ENCODE measurements around the gene PREX1. TPM values are rescaled to one million over a fixed set of nuclear protein-coding genes. Genes with fewer than 3 reads are reported as not detected.
"Not testable (repeated sequence)": the region's sequence is repeated elsewhere in the genome, so short reads cannot be mapped to it uniquely, and the experiment has no call there.

PREX1 gene
- total RNA-seq, 1 experiment from 2014 or later: 20.0 TPM

- in situ Hi-C loops (cut with HindIII; ENCODE audit: low pct_unique_long_range_greater_than_20kb, low sequenced_read_pairs): no loop called here
- intact Hi-C loops (cut with micrococcal nuclease; ENCODE audit: unreplicated experiment): no loop called here
- H3K9me3 ChIP-seq (ENCODE audit: control insufficient read depth, insufficient read depth, low read depth, low read length): no peaks in the 10 kb centered on the region
- DNase-seq (ENCODE audit: low read depth, low spot score): no peak
- ChIA-PET POLR2A (no interaction called here), CTCF (no interaction called here)
- H3K4me3 ChIP-seq (ENCODE audit: low read depth in 2 of 2, low read length in 2 of 2): no peak overlapping the region
- H3K4me1 ChIP-seq (ENCODE audit: control insufficient read depth, insufficient read depth, low read length): peaks cover 11% of the 10 kb centered on the region
- H3K27ac ChIP-seq (ENCODE audit: low read length): no peak overlapping the region
- no peak for ATAC-seq
- no peaks in the 10 kb centered on the region for H3K36me3 ChIP-seq (ENCODE audit: control insufficient read depth, insufficient read depth, low read length)
- no TSS peak for BruUV-seq (replicated peaks)
- TF ChIP-seq SIN3A (IDR thresholded peaks at IDR 0.05; ENCODE audit: borderline replicate concordance, insufficient read depth, low read depth, low read length) (no peak), TCF7L2 (IDR thresholded peaks at IDR 0.05; ENCODE audit: low read depth, low read length) (no peak), POLR2AphosphoS5 (IDR thresholded peaks at IDR 0.05; ENCODE audit: low read depth, low read length) (no peak), REST (IDR thresholded peaks at IDR 0.05; ENCODE audit: insufficient read depth in 1 of 2, low read depth in 2 of 2, low read length in 1 of 2) (no peak), CTCF (IDR thresholded peaks at IDR 0.05) (no peak)
- H3K27me3 ChIP-seq (ENCODE audit: control insufficient read depth, insufficient read depth, low read length): no peaks in the 10 kb centered on the region
These were observed 69.5 kb downstream of the PREX1 start for GRCh38 chr20:48758206-48758820.

GRCh38 chr20:48756774-48757173, 71.0 kb downstream of the PREX1 start:
- BruUV-seq (replicated peaks); ATAC-seq: not testable (repeated sequence)

GRCh38 chr20:48754292-48754691, 73.5 kb downstream of the PREX1 start:
- H3K36me3 ChIP-seq (ENCODE audit: control insufficient read depth, insufficient read depth, low read length): no peaks in the 10 kb centered on the region
- H3K9me3 ChIP-seq (ENCODE audit: control insufficient read depth, insufficient read depth, low read depth, low read length): no peaks in the 10 kb centered on the region
- H3K27ac ChIP-seq (ENCODE audit: low read length): no peak overlapping the region
- H3K4me3 ChIP-seq (ENCODE audit: low read depth in 2 of 2, low read length in 2 of 2): no peak overlapping the region
- H3K4me1 ChIP-seq (ENCODE audit: control insufficient read depth, insufficient read depth, low read length): peaks cover 7% of the 10 kb centered on the region
- TF ChIP-seq SIN3A (IDR thresholded peaks at IDR 0.05; ENCODE audit: borderline replicate concordance, insufficient read depth, low read depth, low read length) (no peak), CTCF (IDR thresholded peaks at IDR 0.05) (no peak), POLR2AphosphoS5 (IDR thresholded peaks at IDR 0.05; ENCODE audit: low read depth, low read length) (no peak), REST (IDR thresholded peaks at IDR 0.05; ENCODE audit: insufficient read depth in 1 of 2, low read depth in 2 of 2, low read length in 1 of 2) (no peak), TCF7L2 (IDR thresholded peaks at IDR 0.05; ENCODE audit: low read depth, low read length) (no peak)
- in situ Hi-C loops (cut with HindIII; ENCODE audit: low pct_unique_long_range_greater_than_20kb, low sequenced_read_pairs): no loop called here
- no peak for DNase-seq (ENCODE audit: low read depth, low spot score)
- intact Hi-C loops (cut with micrococcal nuclease; ENCODE audit: unreplicated experiment): no loop called here
- POLR2A ChIA-PET: no interaction called here
- no TSS peak for BruUV-seq (replicated peaks)
- ATAC-seq: no peak
- CTCF ChIA-PET: no interaction called here
- H3K27me3 ChIP-seq (ENCODE audit: control insufficient read depth, insufficient read depth, low read length): no peaks in the 10 kb centered on the region

More at GRCh38 chr20:48756774-48757173, 71.0 kb downstream of the PREX1 start:
- H3K9me3 ChIP-seq (ENCODE audit: control insufficient read depth, insufficient read depth, low read depth, low read length); intact Hi-C loops (cut with micrococcal nuclease; ENCODE audit: unreplicated experiment); H3K27ac ChIP-seq (ENCODE audit: low read length); CTCF ChIA-PET; POLR2A ChIA-PET; H3K4me3 ChIP-seq (ENCODE audit: low read depth in 2 of 2, low read length in 2 of 2); H3K36me3 ChIP-seq (ENCODE audit: control insufficient read depth, insufficient read depth, low read length); DNase-seq (ENCODE audit: low read depth, low spot score); H3K27me3 ChIP-seq (ENCODE audit: control insufficient read depth, insufficient read depth, low read length); in situ Hi-C loops (cut with HindIII; ENCODE audit: low pct_unique_long_range_greater_than_20kb, low sequenced_read_pairs): not testable (repeated sequence)
- peaks cover 12% of the 10 kb centered on the region for H3K4me1 ChIP-seq (ENCODE audit: control insufficient read depth, insufficient read depth, low read length)

Measured in Panc1 (cell line).